Cerebellar nuclear complex (tissue), 1 donor: ENCODE data around the gene CFAP46.
"Not testable (repeated sequence)": the region's sequence is repeated elsewhere in the genome, so short reads cannot be mapped to it uniquely, and the experiment has no call there.

ENCODE experiments used
- DNase-seq, 2 experiments: peaks; one replicate each; lab custom pipeline; 2025; lab: John Stamatoyannopoulos, UW

Gene CFAP46

DNA sequence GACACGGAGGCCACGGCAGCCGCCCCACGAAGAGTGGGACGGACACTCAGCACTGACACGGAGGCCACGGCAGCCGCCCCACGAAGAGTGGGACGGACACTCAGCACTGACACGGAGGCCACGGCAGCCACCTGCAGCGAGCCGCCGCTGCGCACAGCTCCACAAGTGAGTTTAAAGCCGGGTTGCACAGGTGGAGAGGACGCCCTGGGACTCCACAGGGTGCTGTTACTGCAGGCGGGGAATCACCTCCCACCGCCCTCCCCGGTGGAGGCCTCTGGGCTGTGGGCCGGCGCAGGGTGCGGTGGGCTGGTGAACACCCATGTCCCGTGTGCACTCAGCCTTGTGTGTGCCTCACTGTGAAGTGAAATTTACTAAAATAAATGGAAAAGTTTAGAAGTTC, 169.6 kb downstream of the CFAP46 start:
- not testable (repeated sequence) for DNase-seq

DNA sequence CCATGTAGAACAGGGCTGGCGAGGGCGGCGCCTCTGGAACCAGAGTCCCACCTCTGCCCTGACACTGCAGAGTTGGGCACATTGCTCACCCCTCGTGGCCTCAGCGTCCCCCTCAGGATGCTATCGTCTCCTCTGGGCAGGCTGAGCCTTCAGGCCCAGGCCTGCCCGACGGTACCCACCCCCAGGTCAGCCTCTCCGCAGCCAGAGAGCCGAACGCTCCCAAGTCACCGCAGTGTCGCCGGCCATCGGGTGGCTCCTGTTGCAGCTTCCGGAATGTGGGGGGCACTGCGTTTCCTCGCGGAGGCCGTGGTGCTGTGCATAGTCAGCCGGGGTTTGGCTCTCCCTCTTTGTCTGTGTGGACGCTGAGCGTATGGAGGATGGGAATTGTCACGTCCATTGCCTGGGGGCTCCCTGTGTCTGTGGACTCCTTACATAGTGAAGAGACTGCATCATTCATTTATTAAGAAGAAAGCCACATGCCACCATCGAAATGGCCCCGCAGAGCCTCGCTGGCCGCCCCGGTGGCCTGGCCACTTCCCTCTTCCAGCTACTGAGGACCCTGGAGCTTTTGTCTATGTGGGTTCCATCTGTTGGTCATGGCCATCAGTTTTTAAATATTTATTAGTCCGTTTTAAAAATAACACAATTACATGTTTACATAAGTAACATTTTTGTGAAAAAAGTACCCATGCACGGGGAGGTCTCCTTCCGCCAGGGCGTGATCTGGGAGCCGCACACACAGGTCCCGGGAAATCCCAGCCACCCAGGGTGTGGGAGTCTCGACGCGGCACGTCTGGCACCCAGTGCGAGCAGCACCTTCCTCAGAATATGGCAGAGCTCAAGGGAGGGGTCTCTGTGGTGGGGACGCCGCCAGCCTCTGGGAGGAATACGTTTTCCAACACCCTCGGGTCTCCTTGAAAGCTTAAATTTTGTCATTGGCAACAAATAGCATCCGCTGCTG, 172.0 kb downstream of the CFAP46 start:
- no peak for DNase-seq

DNA sequence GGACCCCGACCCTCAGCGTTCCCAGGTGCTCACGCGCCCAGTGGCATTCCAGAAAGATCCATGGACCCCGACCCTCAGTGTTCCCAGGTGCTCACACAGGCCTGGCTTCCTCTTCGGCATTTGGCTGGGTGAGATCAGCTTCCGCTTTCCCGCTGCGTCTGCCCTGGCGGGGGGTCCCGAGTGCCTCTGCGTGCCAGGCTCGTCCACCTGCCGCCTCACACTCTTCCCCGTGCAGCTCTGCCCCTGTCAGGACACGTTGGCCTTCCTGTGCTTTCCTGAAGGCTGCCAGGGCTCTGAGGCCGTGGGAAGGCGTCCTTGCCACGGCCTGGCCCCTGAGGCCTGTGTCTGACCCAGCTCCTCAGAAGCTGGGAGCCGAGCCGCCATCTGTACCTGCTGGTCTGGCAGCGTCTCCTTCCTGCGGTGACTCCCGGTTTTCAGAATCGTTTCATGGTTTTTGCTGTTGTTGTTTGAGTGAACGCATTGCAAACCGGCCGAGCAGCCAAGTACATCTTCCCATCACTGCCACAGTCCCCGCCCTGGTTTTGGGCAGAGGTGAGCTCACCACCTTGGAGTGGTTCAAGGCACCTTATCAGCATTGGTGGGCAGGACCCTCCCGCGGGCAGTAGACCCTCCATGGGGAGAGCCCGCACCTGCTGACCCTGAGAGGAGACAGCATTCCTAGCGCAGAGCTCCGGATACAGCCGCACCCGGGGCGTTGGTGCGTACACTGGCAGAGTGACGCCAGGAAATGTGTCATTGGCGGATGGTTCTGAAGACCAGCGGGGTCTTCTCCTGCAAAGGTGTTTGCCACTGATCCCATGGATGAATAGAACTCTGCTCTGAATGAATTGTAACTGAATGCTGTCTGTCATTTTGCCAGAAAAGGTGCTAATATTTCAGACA, 173.8 kb downstream of the CFAP46 start:
- DNase-seq = peak in 1 of 2 experiments; percentile 7

DNA sequence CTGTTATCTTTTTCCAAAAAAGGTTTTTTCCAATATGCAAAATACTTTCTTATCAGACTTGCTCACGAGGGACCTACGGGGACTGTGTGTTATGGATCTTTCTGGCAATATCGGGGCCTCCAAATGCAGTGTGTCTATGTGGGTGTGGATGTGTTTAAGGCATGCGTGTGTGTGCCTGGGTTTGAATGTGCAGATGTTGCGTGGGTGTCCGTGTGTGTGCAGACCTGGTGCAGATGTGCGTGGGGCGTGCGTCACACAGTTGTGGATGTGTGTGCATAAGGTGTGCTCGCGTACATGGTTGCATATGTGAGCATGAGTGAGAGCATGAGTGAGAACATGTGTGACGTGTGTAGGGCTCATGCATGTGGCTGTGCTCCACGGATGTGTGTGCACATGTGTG, 176.1 kb downstream of the CFAP46 start:
- no peak for DNase-seq

DNA sequence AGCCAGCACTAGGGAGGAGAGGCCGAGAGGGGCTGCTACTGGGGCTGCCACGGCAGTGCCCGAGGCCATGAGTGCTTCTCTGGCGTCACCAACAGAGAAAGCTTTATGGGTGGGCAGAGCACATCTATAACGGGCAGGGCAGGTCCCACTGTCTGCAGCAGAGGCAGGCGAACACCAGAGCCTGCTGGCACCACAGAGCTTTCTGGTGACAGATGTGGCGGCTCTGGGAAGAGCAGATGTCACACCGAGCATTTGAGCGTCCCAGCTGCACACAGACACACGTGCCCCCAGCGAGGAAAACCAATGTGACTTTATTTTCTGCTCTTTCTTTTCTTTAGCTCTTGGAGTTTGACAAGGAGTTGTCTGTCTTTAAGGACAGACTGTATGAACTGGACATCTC, 176.9 kb downstream of the CFAP46 start:
- DNase-seq = no peak

DNA sequence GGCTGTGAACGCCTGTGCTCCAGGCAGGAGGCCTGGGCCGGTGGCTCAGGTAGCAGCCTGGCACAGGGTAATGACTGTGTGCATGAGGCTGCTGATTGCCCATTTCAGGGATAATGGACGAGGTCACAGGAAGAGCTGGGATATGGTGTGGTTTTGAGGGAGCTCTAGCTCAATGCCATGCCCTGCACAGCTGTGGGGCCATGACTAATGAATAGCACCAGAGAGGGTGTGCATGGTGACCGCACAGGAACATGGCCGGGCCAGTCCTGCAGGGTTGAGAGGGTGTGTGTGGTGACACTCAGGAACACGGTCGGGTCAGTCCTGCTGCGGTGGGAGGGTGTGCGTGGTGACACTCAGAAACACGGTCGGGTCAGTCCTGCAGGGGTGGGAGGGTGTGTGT, 178.3 kb downstream of the CFAP46 start:
- no peak for DNase-seq

DNA sequence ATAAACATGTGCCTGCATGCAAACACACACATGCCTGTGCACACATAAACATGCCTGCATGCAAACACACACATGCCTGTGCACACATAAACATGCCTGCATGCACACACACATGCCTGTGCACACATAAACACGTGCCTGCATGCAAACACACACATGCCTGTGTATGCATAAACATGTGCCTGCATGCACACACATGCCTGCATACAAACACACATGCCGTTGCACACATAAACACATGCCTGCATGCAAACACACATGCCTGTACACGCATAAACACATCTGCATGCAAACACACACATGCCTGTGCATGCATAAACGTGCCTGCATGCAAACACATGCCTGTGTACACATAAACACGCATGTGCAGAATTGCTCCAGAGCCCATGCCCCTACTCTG, 178.8 kb downstream of the CFAP46 start:
- DNase-seq = no peak

DNA sequence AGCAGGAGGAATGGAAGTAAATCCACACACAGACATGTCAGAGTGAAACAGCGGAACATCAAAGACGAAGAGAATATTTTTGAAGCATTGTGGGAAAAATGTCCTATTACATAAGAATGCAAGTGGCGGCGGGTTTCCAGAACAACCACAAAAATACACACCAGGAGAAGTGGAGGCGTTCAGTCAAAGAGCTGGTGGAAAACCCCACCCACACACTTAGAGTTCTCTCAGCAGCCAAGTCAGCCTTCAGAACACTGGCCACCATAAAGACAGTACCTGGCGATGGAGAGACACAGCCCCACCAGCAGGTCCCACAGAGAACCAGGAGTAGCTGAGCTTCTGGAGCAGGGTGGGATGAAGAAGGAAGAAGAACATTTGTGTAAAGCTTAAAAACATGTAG, 180.1 kb downstream of the CFAP46 start:
- DNase-seq = no peak

DNA sequence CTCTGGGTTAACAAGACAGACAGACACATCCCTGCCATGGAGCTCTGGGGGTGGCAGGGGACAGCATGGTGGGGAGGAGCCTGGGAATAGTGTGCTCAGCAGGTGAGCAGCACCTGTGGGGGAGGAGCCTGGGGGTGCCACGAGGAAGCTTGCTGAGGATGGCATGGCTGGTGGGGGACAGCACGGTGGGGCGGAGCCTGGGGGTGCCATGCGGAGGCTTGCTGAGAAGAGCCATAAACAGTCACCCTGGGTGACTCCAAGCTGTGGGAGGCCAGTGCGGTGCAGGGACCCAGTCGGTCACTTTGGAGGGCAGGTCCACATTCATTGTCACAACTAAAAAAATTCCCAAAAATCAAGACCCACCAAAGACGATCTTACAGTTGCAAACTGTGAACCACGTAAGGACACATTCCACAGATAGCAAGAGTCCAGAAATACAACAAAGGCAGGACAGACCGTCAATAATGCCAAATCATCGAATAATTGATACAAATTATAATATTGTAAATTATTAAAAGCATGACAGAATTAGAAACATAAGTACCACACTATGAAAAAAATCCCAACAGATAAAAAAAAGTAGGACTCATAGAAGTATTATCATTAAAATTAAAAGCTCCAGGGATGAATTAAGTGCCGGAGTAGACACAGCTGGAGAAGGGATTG, 180.8 kb downstream of the CFAP46 start:
- no peak for DNase-seq

DNA sequence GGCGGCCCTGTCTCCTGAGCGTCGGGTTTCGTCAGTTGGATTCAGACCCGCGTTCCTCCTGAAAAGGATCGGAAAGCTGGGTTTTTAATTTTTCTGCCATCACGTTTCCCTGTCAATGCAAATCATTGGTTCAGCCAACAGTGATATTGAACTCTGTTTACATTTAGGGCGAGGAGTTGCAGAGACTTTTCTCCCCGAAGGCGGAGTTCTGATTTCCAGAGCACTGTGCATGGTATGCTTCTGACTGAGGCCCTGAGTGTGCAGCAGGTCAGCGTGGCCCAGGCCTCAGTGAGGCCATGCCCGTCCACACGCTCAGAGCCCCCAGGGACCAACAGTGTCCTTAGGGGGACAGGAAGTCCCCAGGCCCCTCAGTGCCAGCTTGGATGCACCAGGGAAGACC, 183.5 kb downstream of the CFAP46 start:
- DNase-seq = no peak
